NB4 (cell line): ENCODE measurements around the gene CNR2.

Experiments used
- CTCF ChIP-seq: IDR thresholded peaks from one replicate; pipeline ENCODE4 v1.5.1; 2012; ENCODE audit warnings: low read depth, low read length
- MYC ChIP-seq: IDR thresholded peaks from 2 replicates; pipeline ENCODE4 v1.6.1; 2011; ENCODE audit warnings: low read depth, low read length
- POLR2A ChIP-seq: IDR thresholded peaks from 2 replicates; pipeline ENCODE4 v1.6.1; 2011; ENCODE audit warnings: mild to moderate bottlenecking; ENCODE audit not compliant: insufficient read length; ENCODE audit errors: extremely low read depth

- no peak for TF ChIP-seq CTCF
- TF ChIP-seq MYC: no peak
- TF ChIP-seq POLR2A: no peak
Measured at GRCh38 chr1:23869051-23869450, 44.1 kb downstream of the CNR2 start.
